B cell (primary cell): ENCODE measurements around the gene NEDD4. TPM values are rescaled to one million over a fixed set of nuclear protein-coding genes. Genes with fewer than 3 reads are reported as not detected.

ENCODE experiments used
- ATAC-seq: fragments of 200-7000 bp; cut with Tn5 transposase; one replicate; pipeline ENCODE4 v1.10.0; 2021; ENCODE audit warnings: low read depth, mild to moderate bottlenecking, moderate number of reproducible peaks, moderate library complexity
- CTCF ChIA-PET: fragments of 350-600 bp; sonication (Branson Sonifier 250); formaldehyde crosslinking; loops from one replicate; lab custom pipeline; 2021; ENCODE audit warnings: antibody characterized with exemption, inconsistent platforms; lab: Charles Lee
- POLR2A ChIA-PET: fragments of 350-600 bp; sonication (Branson Sonifier 250); formaldehyde crosslinking; loops from one replicate; lab custom pipeline; 2021; ENCODE audit warnings: antibody characterized with exemption; lab: Charles Lee
- DNase-seq: peaks from one replicate; pipeline ENCODE4 v3.0.0; 2013
- H2AFZ ChIP-seq: 2 replicates; pipeline ENCODE4 v1.6.1; 2012; ENCODE audit warnings: mild to moderate bottlenecking, low read depth, low read length; ENCODE audit not compliant: insufficient read depth, poor library complexity, severe bottlenecking
- H3K27ac ChIP-seq, 2 donors: 1 replicate in 1 of 2; 2 replicates in 1 of 2; pipeline ENCODE4 v1.5.1; 2012 to 2013; ENCODE audit warnings: low read length in 2 of 2, mild to moderate bottlenecking in 2 of 2, moderate library complexity in 1 of 2
- H3K27me3 ChIP-seq, 4 experiments: fragments of 200-600 bp in 1 of 4; sonication (generic) in 1 of 4; replicated peaks in 1 of 4; 1 replicate in 2 of 4; 2 replicates in 2 of 4; pipeline versions ENCODE4 v1.6.1 to v1.7.0; 2013 to 2016; ENCODE audit warnings: low read length in 3 of 4, mild to moderate bottlenecking in 2 of 4, mixed read lengths in 1 of 4, moderate library complexity in 1 of 4; ENCODE audit not compliant: insufficient read depth in 4 of 4, control insufficient read depth in 3 of 4; ENCODE audit errors: control extremely low read depth in 1 of 4
- H3K36me3 ChIP-seq, 2 experiments: replicated peaks in 1 of 2; 1 replicate in 1 of 2; 2 replicates in 1 of 2; pipeline versions ENCODE4 v1.6.1 to v1.7.1; 2013; ENCODE audit warnings: low read length in 1 of 2; ENCODE audit not compliant: insufficient read depth in 2 of 2, control insufficient read depth in 1 of 2; ENCODE audit errors: control extremely low read depth in 1 of 2, extremely low read depth in 1 of 2
- H3K4me1 ChIP-seq, 2 donors: fragments of 200-600 bp in 1 of 2; sonication (generic) in 1 of 2; 1 replicate in 1 of 2; 2 replicates in 1 of 2; pipeline versions ENCODE4 v1.5.1 to v1.6.1; 2013 to 2017; ENCODE audit warnings: low read length in 2 of 2; ENCODE audit not compliant: control insufficient read depth in 2 of 2, insufficient read depth in 2 of 2
- H3K4me2 ChIP-seq: replicated peaks from 2 replicates; pipeline ENCODE3; 2012; ENCODE audit warnings: mild to moderate bottlenecking, low read depth, low read length; ENCODE audit not compliant: poor library complexity, severe bottlenecking
- H3K4me3 ChIP-seq, 5 experiments: fragments of 200-600 bp in 1 of 5; sonication (generic) in 1 of 5; 1 replicate in 3 of 5; 2 replicates in 2 of 5; pipeline versions ENCODE4 v1.5.1 to v1.7.0; 2011 to 2016; ENCODE audit warnings: low read length in 4 of 5, mild to moderate bottlenecking in 4 of 5, low read depth in 2 of 5, control low read depth in 1 of 5, moderate library complexity in 1 of 5; ENCODE audit not compliant: insufficient read depth in 1 of 5; ENCODE audit errors: control extremely low read depth in 1 of 5, extremely low read depth in 1 of 5
- H3K79me2 ChIP-seq: fragments of 200-600 bp; sonication (generic); one replicate; pipeline ENCODE4 v1.6.0; 2016; ENCODE audit warnings: low read length; ENCODE audit not compliant: control insufficient read depth, insufficient read depth
- H3K9ac ChIP-seq: fragments of 200-600 bp; sonication (generic); 2 replicates; pipeline ENCODE4 v1.6.1; 2017; ENCODE audit warnings: mild to moderate bottlenecking, low read length, moderate library complexity
- H3K9me3 ChIP-seq, 3 donors: one replicate each; pipeline versions ENCODE4 v1.6.1 to v1.7.1; 2013; ENCODE audit warnings: low read length in 2 of 3; ENCODE audit not compliant: control insufficient read depth in 2 of 3, insufficient read depth in 1 of 3; ENCODE audit errors: control extremely low read depth in 1 of 3
- H4K20me1 ChIP-seq: 2 replicates; pipeline ENCODE4 v1.6.0; 2012; ENCODE audit warnings: mild to moderate bottlenecking, low read length; ENCODE audit not compliant: insufficient read depth, control insufficient read depth, poor library complexity, severe bottlenecking
- H3K27ac Mint-ChIP-seq: one replicate; pipeline ENCODE4 v1.8.0; 2021; ENCODE audit warnings: mixed read lengths
- H3K27me3 Mint-ChIP-seq: one replicate; pipeline ENCODE4 v1.8.0; 2021; ENCODE audit warnings: mixed read lengths
- H3K4me1 Mint-ChIP-seq: one replicate; pipeline ENCODE4 v1.8.0; 2021; ENCODE audit warnings: mixed read lengths
- H3K4me3 Mint-ChIP-seq: one replicate; pipeline ENCODE4 v1.8.0; 2021; ENCODE audit warnings: mixed read lengths
- H3K9me3 Mint-ChIP-seq: one replicate; pipeline ENCODE4 v1.8.0; 2022; ENCODE audit warnings: mixed read lengths; ENCODE audit not compliant: insufficient read depth
- CTCF ChIP-seq: fragments of 200-600 bp; IDR thresholded peaks from one replicate; pipeline ENCODE4 v1.8.0; 2022; ENCODE audit warnings: antibody characterized with exemption, mild to moderate bottlenecking
- EZH2 ChIP-seq: IDR thresholded peaks from 2 replicates; pipeline ENCODE4 v1.6.1; 2012; ENCODE audit warnings: borderline replicate concordance, low read depth, mild to moderate bottlenecking, moderate library complexity, low read length; ENCODE audit not compliant: insufficient read depth, poor library complexity, severe bottlenecking
- WGBS: methylation state at CpG from one replicate; pipeline ENCODE4 v1.1.5; 2013; ENCODE audit warnings: missing lambda C conversion rate; ENCODE audit not compliant: insufficient coverage; 5-methylcytosine and 5-hydroxymethylcytosine counted together
- intact Hi-C: fragments of 100-400 bp; cut with micrococcal nuclease; formaldehyde crosslinking; loops from one replicate; pipeline ENCODE4 v1.10.0; 2022
- polyA plus RNA-seq: library from polyadenylated mRNA; depleted of rRNA; stranded (reverse); fragments of >200 nt; gene quantifications from 2 replicates; pipeline ENCODE4 v1.2.3, GENCODE V29; 2012
- total RNA-seq, 2 donors: library from RNA; stranded (reverse); fragments of 120-200 nt in 1 of 2; gene quantifications; 1 replicate in 1 of 2; 2 replicates in 1 of 2; pipeline versions ENCODE4 v1.2.3 to v1.2.4, GENCODE V29; 2013 to 2022

NEDD4 gene
- total and polyA plus RNA-seq, 2 donors (not counting 1 experiment from before 2014, with no cell fraction given), result 0.03 to 2.3 TPM

- intact Hi-C loops, result no loop called here
- Mint-ChIP-seq H3K4me1 (no peaks in the 10 kb centered on the region), H3K27me3 (peaks cover 11% of the 10 kb centered on the region), H3K4me3 (no peak overlapping the region), H3K9me3 (peaks cover 2% of the 10 kb centered on the region), H3K27ac (no peak overlapping the region)
- Histone ChIP-seq H3K4me1 (no peaks in the 10 kb centered on the region), H3K9ac (no peak overlapping the region), H3K4me3 (no peak overlapping the region), H3K4me2 (no peak overlapping the region), H3K27me3 (no peaks in the 10 kb centered on the region), H2AFZ (no peak overlapping the region), H3K36me3 (no peaks in the 10 kb centered on the region), H3K9me3 (no peaks in the 10 kb centered on the region), H3K27ac (no peak overlapping the region), H4K20me1 (no peaks in the 10 kb centered on the region), H3K79me2 (no peaks in the 10 kb centered on the region)
- ATAC-seq, result no peak
- ChIA-PET CTCF (no interaction called here), POLR2A (no interaction called here)
- TF ChIP-seq EZH2 (no peak), CTCF (no peak)
- no peak for DNase-seq
- WGBS, result 83% methylated on average over 4 of the region's 5 CpGs
These were observed 173.4 kb downstream of the NEDD4 start for GRCh38 chr15:55820043-55820442.

GRCh38 chr15:55819397-55820034 lies 173.9 kb downstream of the NEDD4 start:
- H3K27me3 ChIP-seq, result no peaks in the 10 kb centered on the region
- no peaks in the 10 kb centered on the region for H3K4me1 ChIP-seq
- no peaks in the 10 kb centered on the region for H3K79me2 ChIP-seq
- no peak overlapping the region for H3K27ac Mint-ChIP-seq
- 94% methylated on average over 8 of the region's 10 CpGs for WGBS
- no peaks in the 10 kb centered on the region for H4K20me1 ChIP-seq
- DNase-seq (no peak), ATAC-seq (no peak)
- peaks cover 14% of the 10 kb centered on the region for H3K27me3 Mint-ChIP-seq
- H3K4me3 Mint-ChIP-seq, result no peak overlapping the region
- no peaks in the 10 kb centered on the region for H3K4me1 Mint-ChIP-seq
- POLR2A ChIA-PET, result no interaction called here
- no peak overlapping the region for H3K4me2 ChIP-seq
- CTCF ChIA-PET, result no interaction called here
- H3K9ac ChIP-seq, result no peak overlapping the region
- TF ChIP-seq CTCF, result no peak
- no peaks in the 10 kb centered on the region for H3K9me3 ChIP-seq
- no peak overlapping the region for H2AFZ ChIP-seq
- H3K4me3 ChIP-seq, result no peak overlapping the region
- intact Hi-C loops, result no loop called here
- H3K27ac ChIP-seq, result no peak overlapping the region
- no peaks in the 10 kb centered on the region for H3K36me3 ChIP-seq
- peaks cover 2% of the 10 kb centered on the region for H3K9me3 Mint-ChIP-seq
